GM21529 (cell line): ENCODE measurements around the gene PTPRH.

ENCODE experiments used
- ATAC-seq: cut with Tn5 transposase; IDR thresholded peaks from one replicate; pipeline ENCODE4 v1.9.1; 2021; ENCODE audit not compliant: unreplicated experiment

PTPRH gene, protein sequence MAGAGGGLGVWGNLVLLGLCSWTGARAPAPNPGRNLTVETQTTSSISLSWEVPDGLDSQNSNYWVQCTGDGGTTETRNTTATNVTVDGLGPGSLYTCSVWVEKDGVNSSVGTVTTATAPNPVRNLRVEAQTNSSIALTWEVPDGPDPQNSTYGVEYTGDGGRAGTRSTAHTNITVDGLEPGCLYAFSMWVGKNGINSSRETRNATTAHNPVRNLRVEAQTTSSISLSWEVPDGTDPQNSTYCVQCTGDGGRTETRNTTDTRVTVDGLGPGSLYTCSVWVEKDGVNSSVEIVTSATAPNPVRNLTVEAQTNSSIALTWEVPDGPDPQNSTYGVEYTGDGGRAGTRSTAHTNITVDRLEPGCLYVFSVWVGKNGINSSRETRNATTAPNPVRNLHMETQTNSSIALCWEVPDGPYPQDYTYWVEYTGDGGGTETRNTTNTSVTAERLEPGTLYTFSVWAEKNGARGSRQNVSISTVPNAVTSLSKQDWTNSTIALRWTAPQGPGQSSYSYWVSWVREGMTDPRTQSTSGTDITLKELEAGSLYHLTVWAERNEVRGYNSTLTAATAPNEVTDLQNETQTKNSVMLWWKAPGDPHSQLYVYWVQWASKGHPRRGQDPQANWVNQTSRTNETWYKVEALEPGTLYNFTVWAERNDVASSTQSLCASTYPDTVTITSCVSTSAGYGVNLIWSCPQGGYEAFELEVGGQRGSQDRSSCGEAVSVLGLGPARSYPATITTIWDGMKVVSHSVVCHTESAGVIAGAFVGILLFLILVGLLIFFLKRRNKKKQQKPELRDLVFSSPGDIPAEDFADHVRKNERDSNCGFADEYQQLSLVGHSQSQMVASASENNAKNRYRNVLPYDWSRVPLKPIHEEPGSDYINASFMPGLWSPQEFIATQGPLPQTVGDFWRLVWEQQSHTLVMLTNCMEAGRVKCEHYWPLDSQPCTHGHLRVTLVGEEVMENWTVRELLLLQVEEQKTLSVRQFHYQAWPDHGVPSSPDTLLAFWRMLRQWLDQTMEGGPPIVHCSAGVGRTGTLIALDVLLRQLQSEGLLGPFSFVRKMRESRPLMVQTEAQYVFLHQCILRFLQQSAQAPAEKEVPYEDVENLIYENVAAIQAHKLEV

GRCh38 chr19:55208880-55209692 lies at the start of gene PTPRH:
Gene PTPRH, minus strand, starts transcription at chr19:55209501. Its CDS starts 68 bp downstream, at chr19:55209433.
- no peak for ATAC-seq

DNA sequence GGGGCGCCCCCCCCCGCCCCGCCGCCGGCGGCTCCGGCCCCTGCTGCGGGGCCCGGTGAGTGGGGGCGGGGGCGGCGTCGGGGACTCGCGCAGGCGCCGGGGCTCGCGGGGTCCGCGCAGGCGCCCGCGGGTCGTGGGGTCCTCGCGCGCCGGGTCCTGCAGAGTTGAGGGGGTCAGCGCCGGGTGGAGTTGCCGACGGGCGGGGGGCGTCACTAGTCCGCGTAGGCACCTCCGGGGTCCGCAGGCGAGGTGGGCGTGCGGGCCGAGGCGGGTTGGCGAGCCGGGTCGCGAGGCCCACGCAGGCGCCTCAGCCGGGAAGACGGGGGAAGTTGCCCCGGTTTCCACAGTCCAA lies 49.2 kb upstream of the PTPRH start:
- peak; percentile 7 for ATAC-seq

DNA sequence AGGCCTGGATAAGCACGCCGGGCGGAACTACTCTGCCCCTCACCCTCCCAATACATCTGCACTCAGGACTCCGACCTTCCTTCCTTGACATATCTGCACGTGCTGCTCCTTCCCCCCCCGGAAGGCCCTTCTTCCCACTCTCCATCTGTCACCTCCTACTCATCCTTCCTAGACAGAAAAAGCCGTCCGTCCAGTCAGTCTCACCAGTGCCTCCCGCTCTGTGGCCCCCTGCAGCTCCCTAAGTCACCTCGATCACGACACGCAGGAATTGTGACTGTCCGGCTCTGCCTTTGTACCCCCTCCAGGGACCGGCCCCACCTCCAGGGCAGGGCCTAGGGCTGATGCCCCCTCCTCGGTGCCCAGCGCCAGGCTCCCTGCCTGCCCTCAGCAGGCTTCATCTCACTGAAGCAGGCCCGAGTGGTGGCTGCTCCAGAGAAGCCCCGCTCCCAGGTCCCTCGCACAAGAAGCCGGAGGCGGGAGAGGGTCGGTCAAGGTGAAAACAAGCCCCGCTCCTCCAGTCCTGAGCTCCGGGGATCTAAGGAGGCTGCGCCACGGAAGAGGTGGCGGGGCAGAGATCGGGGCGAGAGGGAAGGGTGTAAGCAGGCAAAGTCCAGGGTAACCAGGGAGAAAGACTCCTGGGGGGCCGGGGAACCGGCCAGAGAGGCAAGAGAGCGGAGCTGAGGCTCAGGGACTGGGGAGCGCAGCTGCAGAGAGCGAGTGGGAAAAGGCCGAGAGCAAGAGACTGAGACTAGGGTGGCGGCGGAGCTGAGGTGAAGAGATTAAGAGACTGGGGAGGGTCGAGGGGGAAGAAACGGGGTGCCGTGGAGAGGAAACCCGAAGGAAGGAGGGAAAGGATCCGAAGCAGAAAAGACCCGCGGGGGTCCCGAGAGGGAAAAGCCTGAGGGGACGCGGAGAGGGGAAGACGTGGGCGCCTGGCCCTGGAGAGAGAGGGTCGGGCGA lies 48.4 kb upstream of the PTPRH start:
- no peak for ATAC-seq

DNA sequence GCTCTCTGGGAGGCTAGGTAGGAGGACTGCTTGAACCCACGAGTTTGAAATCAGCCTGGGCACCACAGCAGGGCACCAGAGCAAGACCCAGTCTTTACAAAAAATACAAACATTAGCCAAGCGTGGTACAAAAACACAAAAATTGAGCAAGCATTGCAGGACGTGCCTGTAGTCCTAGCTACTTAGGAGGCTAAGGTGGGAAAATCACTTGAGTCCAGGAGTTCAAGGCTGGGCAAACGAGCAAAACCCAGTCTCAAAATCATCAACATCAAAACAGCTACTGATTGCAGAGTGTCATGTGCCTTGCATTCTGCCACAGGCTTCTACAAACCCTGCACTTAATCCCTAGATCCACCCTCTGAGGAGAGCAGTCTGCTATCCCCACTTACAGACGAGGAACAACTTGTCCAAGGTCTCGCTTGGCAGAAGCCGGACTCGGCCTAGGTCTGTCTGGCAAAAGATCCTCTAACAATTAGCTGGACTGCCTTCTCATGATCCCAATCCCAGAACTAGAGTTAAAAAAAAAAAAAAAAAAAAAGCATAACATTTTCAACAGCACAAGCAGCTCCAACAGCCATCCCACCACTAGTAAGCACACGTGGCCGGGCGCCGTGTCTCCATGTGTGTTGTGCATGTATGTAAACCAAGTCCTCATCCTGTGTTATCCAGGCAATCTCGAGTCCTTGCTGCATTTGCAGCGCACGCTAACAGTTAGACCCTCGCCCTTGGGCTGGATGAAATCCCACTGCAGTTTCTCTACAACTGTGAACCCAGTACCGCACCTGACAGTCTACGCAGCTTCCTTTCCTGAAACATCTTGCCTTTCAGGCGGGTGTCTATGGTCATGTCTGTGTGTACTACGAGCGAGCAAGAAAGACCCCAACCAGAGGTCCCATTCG lies 47.5 kb upstream of the PTPRH start:
- ATAC-seq = no peak

DNA sequence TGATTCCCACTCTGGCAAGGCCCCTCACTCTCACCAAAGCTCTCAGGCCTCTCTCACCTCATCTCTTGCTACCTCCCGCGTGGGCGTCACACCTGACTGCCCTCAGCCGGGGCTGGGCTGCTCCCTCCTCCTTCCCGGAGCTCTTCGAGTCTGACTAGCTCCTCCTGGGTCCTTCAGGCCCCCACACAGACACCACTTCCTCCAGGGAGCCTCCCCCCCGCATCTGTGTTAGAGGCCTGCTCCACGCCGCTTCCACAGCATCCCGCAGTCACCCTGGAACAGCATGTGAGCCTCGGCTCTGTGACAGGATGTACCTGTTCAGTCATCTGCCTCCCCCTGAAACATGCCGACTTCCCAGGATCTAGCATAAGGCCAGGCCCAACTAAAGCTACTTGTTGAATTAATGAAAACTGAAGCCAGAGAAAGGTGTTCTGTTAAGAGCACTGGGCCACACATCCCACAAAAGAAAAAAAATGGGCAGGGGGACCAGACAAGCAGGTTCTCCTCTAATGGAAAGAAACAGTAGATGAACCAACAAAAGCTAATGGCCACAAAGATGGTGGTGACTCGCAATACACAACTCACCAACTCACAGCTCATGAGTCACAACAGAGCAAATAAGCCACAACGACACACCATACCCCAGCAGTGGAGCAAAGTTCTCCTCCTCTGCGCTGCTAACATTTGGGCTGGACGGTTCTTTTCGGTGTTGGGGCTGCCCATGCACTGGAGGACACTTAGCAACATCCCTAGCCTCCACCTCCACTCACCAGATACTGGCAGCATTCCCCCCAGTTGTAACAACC lies 46.5 kb upstream of the PTPRH start:
- no peak for ATAC-seq

GRCh38 chr19:55254625-55254977 lies 45.3 kb upstream of the PTPRH start:
- ATAC-seq = no peak

- ATAC-seq = peak; percentile 45
Measured at GRCh38 chr19:55253842-55254624, 44.7 kb upstream of the PTPRH start.

DNA sequence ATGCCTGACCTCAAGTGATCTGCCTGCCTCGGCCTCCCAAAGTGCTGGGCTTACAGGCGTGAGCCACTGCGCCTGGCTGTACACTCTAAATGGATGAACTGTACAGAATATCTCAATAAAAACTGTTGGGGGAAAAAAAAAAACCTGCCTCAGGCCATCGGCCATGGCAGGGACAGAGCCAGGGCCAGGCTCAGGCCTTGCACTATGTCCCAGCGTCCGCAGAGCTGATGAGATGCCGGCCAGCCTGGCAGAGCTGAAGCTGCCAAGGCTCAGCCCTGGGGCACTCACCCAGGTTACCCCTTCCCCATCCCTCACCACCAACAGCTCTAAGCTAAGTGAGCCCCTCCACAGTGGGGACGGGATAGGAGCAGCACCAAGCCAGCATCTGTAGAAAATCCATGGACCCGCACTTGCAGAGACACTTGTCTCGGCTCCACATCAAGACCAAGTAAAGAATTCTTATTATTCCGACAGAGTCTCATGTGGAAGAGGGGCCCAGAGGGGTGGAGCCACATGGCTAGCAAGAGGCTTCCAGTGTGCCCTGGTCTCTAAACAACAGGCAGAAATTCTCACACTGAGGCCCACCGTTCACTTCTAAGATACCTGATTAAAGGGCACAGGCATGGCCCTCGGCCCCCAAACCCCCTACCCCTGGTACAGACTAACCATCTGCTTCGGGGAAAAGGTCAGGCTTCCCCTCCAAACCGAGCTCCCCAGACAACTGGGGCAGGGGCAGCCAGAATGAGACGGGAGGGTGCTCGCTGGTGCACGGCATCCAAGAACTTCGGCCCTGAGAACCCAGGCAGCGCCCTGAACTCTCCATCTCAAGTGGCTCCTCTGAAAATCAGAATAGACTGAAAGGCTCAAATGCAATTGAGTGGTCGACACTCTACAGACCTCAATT lies 43.7 kb upstream of the PTPRH start:
- ATAC-seq = no peak

- ATAC-seq = no peak
Measured at GRCh38 chr19:55251341-55252081, 42.2 kb upstream of the PTPRH start.

- ATAC-seq = no peak
Measured at GRCh38 chr19:55250262-55251036, 41.1 kb upstream of the PTPRH start.

- no peak for ATAC-seq
Measured at GRCh38 chr19:55249841-55250240, 40.5 kb upstream of the PTPRH start.

GRCh38 chr19:55248704-55249103 lies 39.4 kb upstream of the PTPRH start:
- no peak for ATAC-seq

DNA sequence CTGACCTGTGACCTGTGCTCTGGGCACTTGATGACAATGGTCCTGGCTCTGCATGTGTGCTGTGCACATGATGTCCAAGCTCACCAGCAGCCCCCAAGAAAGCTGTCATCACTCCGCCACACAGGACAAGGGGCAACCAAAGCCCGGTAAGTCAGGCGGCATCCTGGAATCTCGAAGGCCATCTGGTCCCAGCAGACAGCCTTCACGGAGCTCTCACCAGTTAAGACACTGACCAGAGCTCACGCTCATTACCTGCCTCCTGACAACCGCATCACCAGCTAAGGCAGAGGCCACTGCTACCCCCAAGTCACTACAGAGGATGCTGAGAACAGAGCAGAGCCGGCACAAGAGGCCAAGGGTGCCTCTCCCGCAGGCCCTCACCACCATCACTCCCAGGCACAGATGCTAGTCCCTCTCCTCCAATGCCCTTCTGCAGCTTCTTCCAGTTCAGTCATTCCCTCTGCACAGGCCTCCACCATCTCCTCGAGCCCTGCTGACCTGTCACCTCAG lies 38.9 kb upstream of the PTPRH start:
- no peak for ATAC-seq

GRCh38 chr19:55247621-55248099 lies 38.4 kb upstream of the PTPRH start:
- ATAC-seq = no peak
